ENCODE results near the gene ATP6V0C. TPM values are rescaled to one million over a fixed set of nuclear protein-coding genes. Genes with fewer than 3 reads are reported as not detected.
A peak's percentile ranks its signal among the peaks of the same experiment; 100 is the strongest.

Gene ATP6V0C
- total and polyA plus RNA-seq, 2 of the 13 experiments (the other 11 are each of a cell fraction or from before 2014, with no cell fraction given) = 10.4 to 20.1 TPM

- TF ChIP-seq GABPB1 (CRISPR knock-in tag; IDR thresholded peaks at IDR 0.05) (peak; percentile 54), NCOA5 (CRISPR knock-in tag; IDR thresholded peaks at IDR 0.05) (no peak), ARID4A (CRISPR knock-in tag; IDR thresholded peaks at IDR 0.05; ENCODE audit: borderline replicate concordance) (peak; percentile 84; the same call in 1 of the 2 replicates), CREB3 (CRISPR knock-in tag; IDR thresholded peaks at IDR 0.05) (no peak), ZNF33B (CRISPR knock-in tag; IDR thresholded peaks at IDR 0.05) (0 out of 2 replicates have a peak, but pooled peaks have one; percentile 37), GATAD1 (CRISPR knock-in tag; IDR thresholded peaks at IDR 0.05) (peak; percentile 71), ZEB1 (IDR thresholded peaks at IDR 0.05; ENCODE audit: insufficient replicate concordance, low read depth) (peak; percentile 99), TSC22D2 (CRISPR knock-in tag; IDR thresholded peaks at IDR 0.05; ENCODE audit: borderline replicate concordance) (no peak), ELF3 (CRISPR knock-in tag; IDR thresholded peaks at IDR 0.05) (peak; percentile 84), KMT2B (CRISPR knock-in tag; IDR thresholded peaks at IDR 0.05) (no peak), ZNF17 (CRISPR knock-in tag; IDR thresholded peaks at IDR 0.05) (no peak), MAFF (IDR thresholded peaks at IDR 0.05; ENCODE audit: low read depth, low read length) (no peak), ETV5 (CRISPR knock-in tag; IDR thresholded peaks at IDR 0.05; ENCODE audit: borderline replicate concordance) (peak; percentile 78; the same call in 1 of the 2 replicates), ZNF484 (CRISPR knock-in tag; IDR thresholded peaks at IDR 0.05; ENCODE audit: borderline replicate concordance, low read depth) (no peak), ZNF138 (CRISPR knock-in tag; IDR thresholded peaks at IDR 0.05; ENCODE audit: low read depth) (no peak), TOE1 (CRISPR knock-in tag; IDR thresholded peaks at IDR 0.05) (peak; percentile 93), SRSF1 (optimal IDR thresholded peaks at IDR 0.05; ENCODE audit: low read depth, low read length) (no peak), ZIK1 (CRISPR knock-in tag; IDR thresholded peaks at IDR 0.05; ENCODE audit: borderline replicate concordance, low read depth) (0 out of 2 replicates have a peak, but pooled peaks have one; percentile 8), TEAD3 (CRISPR knock-in tag; optimal IDR thresholded peaks at IDR 0.05; ENCODE audit: borderline replicate concordance) (peak; percentile 68), GTF3A (CRISPR knock-in tag; conservative IDR thresholded peaks at IDR 0.05) (0 out of 2 replicates have a peak, but pooled peaks have one; percentile 59), MED8 (CRISPR knock-in tag; IDR thresholded peaks at IDR 0.05; ENCODE audit: insufficient replicate concordance) (no peak)
- TF ChIP-seq, protein P1, sequence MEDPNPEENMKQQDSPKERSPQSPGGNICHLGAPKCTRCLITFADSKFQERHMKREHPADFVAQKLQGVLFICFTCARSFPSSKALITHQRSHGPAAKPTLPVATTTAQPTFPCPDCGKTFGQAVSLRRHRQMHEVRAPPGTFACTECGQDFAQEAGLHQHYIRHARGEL (CRISPR knock-in tag; IDR thresholded peaks at IDR 0.05) = no peak
- TF ChIP-seq, protein P2, sequence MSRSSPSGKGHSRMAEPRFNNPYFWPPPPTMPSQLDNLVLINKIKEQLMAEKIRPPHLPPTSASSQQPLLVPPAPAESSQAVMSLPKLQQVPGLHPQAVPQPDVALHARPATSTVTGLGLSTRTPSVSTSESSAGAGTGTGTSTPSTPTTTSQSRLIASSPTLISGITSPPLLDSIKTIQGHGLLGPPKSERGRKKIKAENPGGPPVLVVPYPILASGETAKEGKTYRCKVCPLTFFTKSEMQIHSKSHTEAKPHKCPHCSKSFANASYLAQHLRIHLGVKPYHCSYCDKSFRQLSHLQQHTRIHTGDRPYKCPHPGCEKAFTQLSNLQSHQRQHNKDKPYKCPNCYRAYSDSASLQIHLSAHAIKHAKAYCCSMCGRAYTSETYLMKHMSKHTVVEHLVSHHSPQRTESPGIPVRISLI (CRISPR knock-in tag; IDR thresholded peaks at IDR 0.05; ENCODE audit: borderline replicate concordance) = peak; percentile 73; the same call in 1 of the 2 replicates
- TF ChIP-seq, protein P3, sequence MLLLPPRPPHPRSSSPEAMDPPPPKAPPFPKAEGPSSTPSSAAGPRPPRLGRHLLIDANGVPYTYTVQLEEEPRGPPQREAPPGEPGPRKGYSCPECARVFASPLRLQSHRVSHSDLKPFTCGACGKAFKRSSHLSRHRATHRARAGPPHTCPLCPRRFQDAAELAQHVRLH (CRISPR knock-in tag; IDR thresholded peaks at IDR 0.05; ENCODE audit: borderline replicate concordance, low read depth) = peak; percentile 49; the same call in 1 of the 2 replicates
Measured at GRCh38 chr16:2524339-2524938, 10.7 kb downstream of the ATP6V0C start (continued).
